Suprapubic skin (tissue), 4 donors: ENCODE results near the gene CENPO. TPM values are rescaled to one million over a fixed set of nuclear protein-coding genes. Genes with fewer than 3 reads are reported as not detected.
A peak's percentile ranks its signal among the peaks of the same experiment; 100 is the strongest.

Experiments used
- DNase-seq, 2 donors: peaks; one replicate each; pipeline ENCODE4 v3.0.0-alpha.2; 2019; ENCODE audit warnings: low spot score in 2 of 2
- H3K27ac ChIP-seq: fragments of 200-600 bp; sonication (generic); one replicate; pipeline ENCODE4 v1.5.1; 2019
- H3K27me3 ChIP-seq: fragments of 200-600 bp; sonication (generic); one replicate; pipeline ENCODE4 v1.5.1; 2019
- H3K36me3 ChIP-seq: fragments of 200-600 bp; sonication (generic); one replicate; pipeline ENCODE4 v1.5.1; 2019
- H3K4me1 ChIP-seq: fragments of 200-600 bp; sonication (generic); one replicate; pipeline ENCODE4 v1.5.1; 2019
- H3K4me3 ChIP-seq: fragments of 200-600 bp; sonication (generic); one replicate; pipeline ENCODE4 v1.5.1; 2019; ENCODE audit warnings: mild to moderate bottlenecking
- H3K9me3 ChIP-seq: fragments of 200-600 bp; sonication (generic); one replicate; pipeline ENCODE4 v1.5.1; 2019
- EP300 ChIP-seq: sonication (generic); formaldehyde crosslinking; IDR thresholded peaks from one replicate; pipeline ENCODE4 v1.6.1; 2017; ENCODE audit warnings: antibody characterized with exemption
- POLR2A ChIP-seq, 2 donors: fragments of 450-650 bp; IDR thresholded peaks; one replicate each; pipeline ENCODE4 v1.6.1; 2017; ENCODE audit warnings: antibody characterized with exemption in 2 of 2, mild to moderate bottlenecking in 2 of 2, moderate library complexity in 2 of 2
- POLR2AphosphoS5 ChIP-seq, 3 donors: sonication (generic); formaldehyde crosslinking; IDR thresholded peaks; one replicate each; pipeline ENCODE4 v1.6.1; 2017; ENCODE audit warnings: antibody characterized with exemption in 3 of 3
- WGBS: methylation state at CpG from one replicate; pipeline ENCODE4 v1.1.5; 2018; 5-methylcytosine and 5-hydroxymethylcytosine counted together
- total RNA-seq, 4 donors: library from RNA; depleted of rRNA; stranded (reverse); fragments of >200 nt; gene quantifications; one replicate each; pipeline ENCODE4 v1.1.0, GENCODE V29; 2016
- TF ChIP-seq, protein P1 (sequence below), 2 donors: fragments of 200-600 bp in 1 of 2; fragments of 450-650 bp in 1 of 2; sonication (generic) in 1 of 2; IDR thresholded peaks; one replicate each; pipeline ENCODE4 v1.5.1; 2016 to 2019; ENCODE audit warnings: antibody characterized with exemption in 2 of 2, mild to moderate bottlenecking in 1 of 2, moderate library complexity in 1 of 2

CENPO gene
- total RNA-seq, 4 donors from 2014 or later: 3.5 to 12.2 (median 7.7) TPM

DNA sequence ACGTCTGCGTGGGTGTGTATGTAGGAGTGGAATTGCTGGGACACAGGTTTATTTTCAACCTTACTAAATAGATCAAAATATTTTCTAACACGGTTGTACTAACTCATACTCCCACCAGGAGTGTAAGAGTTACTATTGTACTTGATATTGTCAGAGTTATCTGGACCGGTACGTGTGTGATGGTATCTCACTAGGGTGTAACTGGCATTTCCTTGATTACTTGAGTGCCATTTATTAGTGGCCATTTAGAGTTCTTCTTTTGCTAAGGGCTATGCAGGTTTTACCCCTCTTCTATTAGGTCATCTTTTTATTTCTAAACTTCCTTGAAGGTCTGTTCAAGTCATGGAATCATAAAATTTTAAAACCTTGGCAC, 33.5 kb downstream of the CENPO start:
- no peak for DNase-seq

DNA sequence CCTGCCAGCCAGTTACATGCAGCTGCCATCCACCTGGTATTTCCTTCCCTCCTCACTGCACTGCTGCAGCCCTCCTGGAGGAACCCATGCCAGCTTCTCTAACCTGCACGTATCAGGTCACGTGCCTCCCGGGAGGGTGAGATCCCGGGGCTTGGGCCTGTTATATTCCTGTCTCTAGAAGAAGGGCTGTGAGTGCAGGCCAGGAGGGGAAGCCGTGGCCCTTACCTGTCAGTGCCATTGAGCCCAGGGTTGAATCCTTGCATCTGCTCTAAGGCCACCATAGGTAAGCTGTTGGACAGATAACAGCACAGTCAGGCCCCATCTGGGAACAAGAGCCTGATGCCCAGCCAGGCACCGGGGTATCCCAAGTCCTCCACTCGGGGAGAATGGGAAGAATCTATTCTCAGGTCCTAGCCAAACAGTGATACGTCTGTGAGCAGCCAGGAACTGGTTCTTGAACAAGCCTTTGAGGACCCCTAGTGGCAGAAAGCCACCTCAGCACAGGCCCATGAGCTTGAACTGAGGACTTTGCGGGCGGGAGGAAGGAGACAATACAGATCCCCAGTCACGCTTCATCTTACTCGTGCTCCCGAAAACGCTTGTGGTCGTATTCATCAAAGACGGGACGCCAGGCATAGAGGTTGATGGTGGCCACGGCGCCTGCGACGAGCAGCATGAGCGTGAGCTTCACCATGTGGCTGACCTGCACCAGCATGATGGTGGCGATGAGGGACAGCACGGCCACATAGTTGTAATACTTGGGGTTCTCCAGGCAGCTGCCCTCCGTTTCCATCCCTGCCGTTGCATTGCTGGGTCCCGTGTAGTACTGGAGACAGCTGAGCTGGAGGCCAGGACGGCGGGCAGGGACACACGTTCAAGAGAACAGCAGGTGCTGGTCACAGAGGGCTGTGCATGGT, 34.4 kb downstream of the CENPO start:
- peaks cover 13% of the 10 kb centered on the region for H3K36me3 ChIP-seq
- H3K4me3 ChIP-seq: no peak overlapping the region
- 52% methylated on average over 30 of the region's 30 CpGs for WGBS
- H3K27me3 ChIP-seq: no peaks in the 10 kb centered on the region
- H3K9me3 ChIP-seq: no peaks in the 10 kb centered on the region
- peaks cover 8% of the 10 kb centered on the region for H3K4me1 ChIP-seq
- no peak overlapping the region for H3K27ac ChIP-seq
- peak; percentile 85 to 88 for DNase-seq
- TF ChIP-seq, protein P1, sequence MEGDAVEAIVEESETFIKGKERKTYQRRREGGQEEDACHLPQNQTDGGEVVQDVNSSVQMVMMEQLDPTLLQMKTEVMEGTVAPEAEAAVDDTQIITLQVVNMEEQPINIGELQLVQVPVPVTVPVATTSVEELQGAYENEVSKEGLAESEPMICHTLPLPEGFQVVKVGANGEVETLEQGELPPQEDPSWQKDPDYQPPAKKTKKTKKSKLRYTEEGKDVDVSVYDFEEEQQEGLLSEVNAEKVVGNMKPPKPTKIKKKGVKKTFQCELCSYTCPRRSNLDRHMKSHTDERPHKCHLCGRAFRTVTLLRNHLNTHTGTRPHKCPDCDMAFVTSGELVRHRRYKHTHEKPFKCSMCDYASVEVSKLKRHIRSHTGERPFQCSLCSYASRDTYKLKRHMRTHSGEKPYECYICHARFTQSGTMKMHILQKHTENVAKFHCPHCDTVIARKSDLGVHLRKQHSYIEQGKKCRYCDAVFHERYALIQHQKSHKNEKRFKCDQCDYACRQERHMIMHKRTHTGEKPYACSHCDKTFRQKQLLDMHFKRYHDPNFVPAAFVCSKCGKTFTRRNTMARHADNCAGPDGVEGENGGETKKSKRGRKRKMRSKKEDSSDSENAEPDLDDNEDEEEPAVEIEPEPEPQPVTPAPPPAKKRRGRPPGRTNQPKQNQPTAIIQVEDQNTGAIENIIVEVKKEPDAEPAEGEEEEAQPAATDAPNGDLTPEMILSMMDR (IDR thresholded peaks at IDR 0.05): peak; percentile 71 to 80
- TF ChIP-seq POLR2A (IDR thresholded peaks at IDR 0.05) (no peak), EP300 (no peak), POLR2AphosphoS5 (IDR thresholded peaks at IDR 0.05) (no peak)

More for the DNA sequence above, 33.5 kb downstream of the CENPO start:
- Histone ChIP-seq H3K4me1 (peaks cover 8% of the 10 kb centered on the region), H3K27me3 (no peaks in the 10 kb centered on the region), H3K36me3 (peaks cover 21% of the 10 kb centered on the region), H3K27ac (no peak overlapping the region), H3K9me3 (no peaks in the 10 kb centered on the region), H3K4me3 (no peak overlapping the region)
- TF ChIP-seq POLR2AphosphoS5 (IDR thresholded peaks at IDR 0.05): no peak
- TF ChIP-seq, protein P1 (IDR thresholded peaks at IDR 0.05): no peak
- WGBS: 72% methylated on average over 5 of the region's 5 CpGs

DNA sequence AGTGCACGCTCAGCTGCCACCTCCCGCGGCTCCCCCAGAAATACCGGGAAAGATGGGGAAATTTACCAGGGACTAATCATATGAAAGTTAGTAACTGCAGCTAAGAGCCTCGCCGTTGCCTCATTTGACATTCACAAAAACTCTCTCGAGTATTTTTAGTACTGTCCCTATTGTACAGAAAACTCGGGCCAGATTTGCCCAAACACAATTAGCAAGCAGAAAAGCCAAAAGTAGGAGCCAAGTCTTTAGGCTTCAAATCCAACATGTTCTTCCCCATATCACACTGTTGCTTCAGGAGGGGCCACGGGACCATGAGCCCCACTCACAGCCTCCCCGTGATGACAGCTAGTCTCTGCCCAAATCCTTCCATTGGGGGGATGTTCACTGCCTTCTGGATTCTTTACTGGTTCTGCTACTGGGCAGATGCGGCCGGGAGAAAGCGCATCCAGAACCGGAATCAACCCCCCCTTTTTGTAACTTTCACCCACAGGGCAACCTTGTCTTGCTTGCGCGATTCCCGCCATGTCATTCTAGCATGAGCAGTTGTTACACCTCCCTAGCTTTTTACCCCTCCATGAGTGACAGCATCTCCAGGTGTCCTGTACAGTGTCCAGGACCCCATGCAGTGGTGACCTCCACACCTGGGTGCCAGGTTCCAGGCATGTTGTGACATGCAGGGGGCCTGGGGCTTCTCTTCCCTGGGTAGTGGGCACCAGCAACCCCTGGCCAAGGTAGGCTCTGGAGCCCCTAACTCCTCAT, 35.2 kb downstream of the CENPO start:
- no peak overlapping the region for H3K27ac ChIP-seq
- DNase-seq: peak in 1 of 2 donors; percentile 69
- 81% methylated on average over 17 of the region's 17 CpGs for WGBS
- no peaks in the 10 kb centered on the region for H3K9me3 ChIP-seq
- peaks cover 8% of the 10 kb centered on the region for H3K4me1 ChIP-seq
- H3K27me3 ChIP-seq: no peaks in the 10 kb centered on the region
- no peak overlapping the region for H3K4me3 ChIP-seq
- peaks cover 12% of the 10 kb centered on the region for H3K36me3 ChIP-seq
- TF ChIP-seq POLR2AphosphoS5 (IDR thresholded peaks at IDR 0.05) (no peak), POLR2A (IDR thresholded peaks at IDR 0.05) (no peak), EP300 (no peak)
- TF ChIP-seq, protein P1 (IDR thresholded peaks at IDR 0.05): no peak

DNA sequence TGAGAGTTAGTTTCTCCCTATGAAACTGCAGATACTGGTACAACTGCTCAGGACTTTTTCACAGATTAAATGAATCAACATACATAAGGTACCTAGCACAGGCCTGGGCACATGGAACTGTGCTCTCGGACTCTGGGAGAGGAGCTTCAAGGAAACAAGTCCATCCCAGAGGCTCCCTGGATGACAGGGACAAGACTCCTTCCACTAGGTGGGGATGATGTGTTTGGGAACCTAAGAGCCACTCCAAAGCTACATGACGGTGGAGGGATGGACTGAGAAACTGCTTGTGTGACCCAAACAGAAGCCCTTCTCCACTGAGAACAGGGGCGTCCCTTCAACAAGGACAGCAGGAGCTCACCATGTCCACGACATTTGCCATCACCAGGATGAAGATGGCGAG, 37.1 kb downstream of the CENPO start:
- DNase-seq: no peak
- Histone ChIP-seq H3K27me3 (no peaks in the 10 kb centered on the region), H3K36me3 (peaks cover 30% of the 10 kb centered on the region), H3K27ac (no peak overlapping the region), H3K4me3 (no peak overlapping the region), H3K9me3 (no peaks in the 10 kb centered on the region), H3K4me1 (peaks cover 8% of the 10 kb centered on the region)
- TF ChIP-seq POLR2A (IDR thresholded peaks at IDR 0.05): no peak
- TF ChIP-seq EP300: no peak
- no peak for TF ChIP-seq POLR2AphosphoS5 (IDR thresholded peaks at IDR 0.05)
- TF ChIP-seq, protein P1 (IDR thresholded peaks at IDR 0.05): no peak
- 90% methylated on average over 4 of the region's 5 CpGs for WGBS

DNA sequence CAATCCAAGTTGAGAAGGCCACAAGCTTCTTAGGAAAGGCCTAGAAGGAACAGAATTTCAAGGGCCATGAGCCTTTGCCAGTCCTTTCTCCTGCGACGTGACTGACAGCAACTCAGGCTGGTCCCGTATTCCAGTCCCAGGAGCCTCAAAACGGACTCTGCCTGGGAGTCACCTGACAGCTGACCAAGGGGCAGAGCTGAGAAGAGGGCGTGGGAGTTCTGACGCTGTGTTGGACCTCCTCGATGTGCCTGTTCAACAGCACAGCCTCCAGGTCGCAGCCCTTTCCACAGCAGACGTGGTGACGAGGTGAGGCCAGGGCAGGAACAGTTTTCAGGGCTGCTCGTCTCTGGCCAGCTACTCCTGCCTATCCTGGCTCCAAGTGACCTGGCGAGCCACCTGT, 37.6 kb downstream of the CENPO start:
- H3K4me1 ChIP-seq: peaks cover 8% of the 10 kb centered on the region
- no peak overlapping the region for H3K4me3 ChIP-seq
- no peak overlapping the region for H3K27ac ChIP-seq
- peak in 1 of 2 donors; percentile 61 for DNase-seq
- WGBS: 92% methylated on average over 5 of the region's 12 CpGs
- H3K27me3 ChIP-seq: no peaks in the 10 kb centered on the region
- no peaks in the 10 kb centered on the region for H3K9me3 ChIP-seq
- TF ChIP-seq POLR2A (IDR thresholded peaks at IDR 0.05) (no peak), EP300 (no peak), POLR2AphosphoS5 (IDR thresholded peaks at IDR 0.05) (no peak)
- TF ChIP-seq, protein P1 (IDR thresholded peaks at IDR 0.05): no peak
- peaks cover 34% of the 10 kb centered on the region for H3K36me3 ChIP-seq
